Natural killer cell (primary cell): ENCODE measurements around the gene GRB10. TPM values are rescaled to one million over a fixed set of nuclear protein-coding genes. Genes with fewer than 3 reads are reported as not detected.

Source experiments
- ATAC-seq, 3 donors: fragments of 150-1000 bp in 2 of 3; fragments of 200-7000 bp in 1 of 3; cut with Tn5 transposase; 1 replicate in 1 of 3; 2 replicates in 2 of 3; pipeline ENCODE4 v1.10.0; 2021; ENCODE audit warnings: mild to moderate bottlenecking in 2 of 3, moderate library complexity in 2 of 3
- DNase-seq, 2 donors: peaks; one replicate each; pipeline versions ENCODE4 v3.0.0 to v3.0.0-alpha.2; 2013 to 2021; ENCODE audit warnings: mixed read lengths in 1 of 2
- H3K27ac ChIP-seq: one replicate; pipeline ENCODE4 v1.5.1; 2013; ENCODE audit warnings: mild to moderate bottlenecking, low read length
- H3K27me3 ChIP-seq: one replicate; pipeline ENCODE4 v1.6.1; 2013; ENCODE audit warnings: low read length; ENCODE audit not compliant: control insufficient read depth, insufficient read depth
- H3K36me3 ChIP-seq: one replicate; pipeline ENCODE4 v1.6.1; 2013; ENCODE audit warnings: low read length; ENCODE audit not compliant: control insufficient read depth, insufficient read depth
- H3K4me1 ChIP-seq: one replicate; pipeline ENCODE4 v1.6.1; 2013; ENCODE audit warnings: low read length; ENCODE audit not compliant: control insufficient read depth, insufficient read depth
- H3K4me3 ChIP-seq: one replicate; pipeline ENCODE4 v1.5.1; 2013; ENCODE audit warnings: low read length
- H3K9me3 ChIP-seq: one replicate; pipeline ENCODE4 v1.6.1; 2013; ENCODE audit warnings: low read length; ENCODE audit not compliant: control insufficient read depth, insufficient read depth
- H3K27ac Mint-ChIP-seq, 2 donors: one replicate each; pipeline ENCODE4 v1.8.0; 2022; ENCODE audit warnings: mild to moderate bottlenecking in 2 of 2, mixed read lengths in 2 of 2, moderate library complexity in 1 of 2
- H3K27me3 Mint-ChIP-seq, 2 donors: one replicate each; pipeline ENCODE4 v1.8.0; 2022; ENCODE audit warnings: low read depth in 2 of 2, mixed read lengths in 2 of 2
- H3K36me3 Mint-ChIP-seq: one replicate; pipeline ENCODE4 v1.8.0; 2022; ENCODE audit warnings: mixed read lengths
- H3K4me1 Mint-ChIP-seq, 2 donors: one replicate each; pipeline ENCODE4 v1.8.0; 2022; ENCODE audit warnings: mixed read lengths in 2 of 2
- H3K4me3 Mint-ChIP-seq: one replicate; pipeline ENCODE4 v1.8.0; 2022; ENCODE audit warnings: mild to moderate bottlenecking, moderate library complexity, mixed read lengths
- H3K9me3 Mint-ChIP-seq, 2 donors: one replicate each; pipeline ENCODE4 v1.8.0; 2022; ENCODE audit warnings: mixed read lengths in 2 of 2
- WGBS: methylation state at CpG from one replicate; pipeline ENCODE4 v1.1.7; 2013; ENCODE audit warnings: missing lambda C conversion rate; ENCODE audit not compliant: insufficient coverage; 5-methylcytosine and 5-hydroxymethylcytosine counted together
- intact Hi-C: fragments of 100-400 bp; cut with micrococcal nuclease; formaldehyde crosslinking; loops from one replicate; pipeline ENCODE4 v1.14.2; 2022
- total RNA-seq, 4 donors: library from RNA; stranded (reverse); fragments of 120-200 nt in 1 of 4; gene quantifications; one replicate each; pipeline versions ENCODE4 v1.2.3 to v1.2.4, GENCODE V29; 2013 to 2022
- TF ChIP-seq, protein P1 (sequence below): fragments of 200-600 bp; IDR thresholded peaks from one replicate; pipeline ENCODE4 v1.8.0; 2022; ENCODE audit warnings: antibody characterized with exemption

Gene GRB10
- total RNA-seq, 3 donors from 2014 or later (not counting 1 experiment from before 2014, with no cell fraction given), result 0.16 to 24.4 (median 1.4) TPM

GRCh38 chr7:50723173-50723572 is 59.5 kb downstream of the GRB10 start:
- Histone ChIP-seq H3K27me3 (no peaks in the 10 kb centered on the region), H3K4me1 (no peaks in the 10 kb centered on the region), H3K36me3 (no peaks in the 10 kb centered on the region), H3K27ac (no peak overlapping the region), H3K4me3 (no peak overlapping the region), H3K9me3 (no peaks in the 10 kb centered on the region)
- Mint-ChIP-seq H3K27me3 (peaks cover 0 to 2% of the 10 kb centered on the region in 2 donors), H3K4me1 (peaks cover 0 to 5% of the 10 kb centered on the region in 2 donors), H3K36me3 (no peaks in the 10 kb centered on the region), H3K4me3 (no peak overlapping the region), H3K9me3 (no peaks in the 10 kb centered on the region), H3K27ac (no peak overlapping the region)
- 83% methylated on average over 4 of the region's 4 CpGs for WGBS
- DNase-seq, result no peak
- ATAC-seq, result no peak
- TF ChIP-seq, protein P1, sequence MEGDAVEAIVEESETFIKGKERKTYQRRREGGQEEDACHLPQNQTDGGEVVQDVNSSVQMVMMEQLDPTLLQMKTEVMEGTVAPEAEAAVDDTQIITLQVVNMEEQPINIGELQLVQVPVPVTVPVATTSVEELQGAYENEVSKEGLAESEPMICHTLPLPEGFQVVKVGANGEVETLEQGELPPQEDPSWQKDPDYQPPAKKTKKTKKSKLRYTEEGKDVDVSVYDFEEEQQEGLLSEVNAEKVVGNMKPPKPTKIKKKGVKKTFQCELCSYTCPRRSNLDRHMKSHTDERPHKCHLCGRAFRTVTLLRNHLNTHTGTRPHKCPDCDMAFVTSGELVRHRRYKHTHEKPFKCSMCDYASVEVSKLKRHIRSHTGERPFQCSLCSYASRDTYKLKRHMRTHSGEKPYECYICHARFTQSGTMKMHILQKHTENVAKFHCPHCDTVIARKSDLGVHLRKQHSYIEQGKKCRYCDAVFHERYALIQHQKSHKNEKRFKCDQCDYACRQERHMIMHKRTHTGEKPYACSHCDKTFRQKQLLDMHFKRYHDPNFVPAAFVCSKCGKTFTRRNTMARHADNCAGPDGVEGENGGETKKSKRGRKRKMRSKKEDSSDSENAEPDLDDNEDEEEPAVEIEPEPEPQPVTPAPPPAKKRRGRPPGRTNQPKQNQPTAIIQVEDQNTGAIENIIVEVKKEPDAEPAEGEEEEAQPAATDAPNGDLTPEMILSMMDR, result no peak
- intact Hi-C loops, result no loop called here

DNA sequence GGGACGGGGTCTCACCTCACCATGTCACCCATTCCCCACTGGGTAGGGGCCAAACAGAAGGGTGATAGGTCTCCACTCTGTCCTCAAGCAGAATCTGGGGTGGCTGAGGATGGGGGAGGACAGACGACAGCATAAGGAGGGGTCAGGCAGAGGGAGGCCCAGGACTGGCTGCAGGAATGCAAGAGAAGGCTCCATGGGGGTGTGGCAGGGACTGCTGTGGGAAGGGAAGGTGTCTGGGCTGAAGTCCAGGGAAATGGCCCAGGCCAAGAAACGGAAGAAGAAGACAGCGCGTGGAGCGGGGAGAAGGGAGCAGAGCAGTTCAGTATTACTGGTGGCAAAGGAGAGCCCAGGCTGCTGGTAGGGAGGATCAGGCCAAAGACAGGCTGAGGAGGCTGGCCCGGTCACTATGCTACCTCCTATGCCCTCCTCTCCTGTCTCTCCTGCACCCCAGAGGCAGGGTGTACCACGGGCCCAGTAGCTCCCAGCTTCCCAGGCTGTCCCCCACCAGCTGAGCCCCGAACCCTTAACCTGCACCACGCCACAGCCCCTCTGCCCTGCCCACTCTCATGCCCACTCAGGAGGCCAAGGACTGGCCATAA is 60.9 kb downstream of the GRB10 start:
- Mint-ChIP-seq H3K4me1 (peaks cover 0 to 5% of the 10 kb centered on the region in 2 donors), H3K27ac (no peak overlapping the region)
- intact Hi-C loops, result no loop called here

GRCh38 chr7:50721160-50721559 is 61.5 kb downstream of the GRB10 start:
- intact Hi-C loops, result no loop called here
- Histone ChIP-seq H3K4me1 (no peaks in the 10 kb centered on the region), H3K36me3 (no peaks in the 10 kb centered on the region), H3K27ac (no peak overlapping the region), H3K9me3 (no peaks in the 10 kb centered on the region), H3K27me3 (no peaks in the 10 kb centered on the region), H3K4me3 (no peak overlapping the region)
- Mint-ChIP-seq H3K9me3 (no peaks in the 10 kb centered on the region), H3K36me3 (no peaks in the 10 kb centered on the region), H3K4me3 (no peak overlapping the region), H3K27ac (no peak overlapping the region), H3K27me3 (no peaks in the 10 kb centered on the region), H3K4me1 (peaks cover 0 to 5% of the 10 kb centered on the region in 2 donors)
- DNase-seq, result no peak
- no peak for ATAC-seq
- 94% methylated on average over 10 of the region's 10 CpGs for WGBS
- TF ChIP-seq, protein P1, result no peak

More for the DNA sequence above, 60.9 kb downstream of the GRB10 start:
- Mint-ChIP-seq H3K36me3 (no peaks in the 10 kb centered on the region), H3K9me3 (no peaks in the 10 kb centered on the region), H3K27me3 (no peaks in the 10 kb centered on the region), H3K4me3 (no peak overlapping the region)
- H3K27me3 ChIP-seq, result no peaks in the 10 kb centered on the region
- no peak overlapping the region for H3K4me3 ChIP-seq
- no peak overlapping the region for H3K27ac ChIP-seq
- H3K9me3 ChIP-seq, result no peaks in the 10 kb centered on the region
- H3K36me3 ChIP-seq, result no peaks in the 10 kb centered on the region
- TF ChIP-seq, protein P1, result no peak
- ATAC-seq (no peak), DNase-seq (no peak)
- H3K4me1 ChIP-seq, result no peaks in the 10 kb centered on the region
- 88% methylated on average over 10 of the region's 10 CpGs for WGBS

DNA sequence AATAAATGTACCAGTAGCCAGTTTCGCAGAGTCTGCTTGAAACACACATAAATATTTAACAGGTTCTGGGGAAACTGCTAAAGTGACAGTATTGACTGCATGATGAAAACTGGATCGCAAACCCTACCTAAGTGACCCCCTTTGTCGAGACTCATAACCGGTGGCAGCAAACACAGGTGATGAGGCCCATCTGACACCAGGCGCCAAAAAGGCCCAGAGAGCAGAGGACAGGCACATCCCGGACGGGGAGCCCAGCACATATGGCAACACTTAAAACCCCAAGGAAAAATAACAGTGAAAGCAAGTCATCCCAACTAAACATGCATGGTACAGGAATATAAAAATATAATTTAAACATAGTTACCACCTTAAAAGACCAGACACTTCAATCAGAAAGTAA is 62.4 kb downstream of the GRB10 start:
- H3K27me3 ChIP-seq, result no peaks in the 10 kb centered on the region
- Mint-ChIP-seq H3K27me3 (peaks cover 0 to 2% of the 10 kb centered on the region in 2 donors), H3K4me3 (no peak overlapping the region), H3K27ac (no peak overlapping the region), H3K36me3 (no peaks in the 10 kb centered on the region), H3K4me1 (peaks cover 0 to 5% of the 10 kb centered on the region in 2 donors), H3K9me3 (no peaks in the 10 kb centered on the region)
- H3K9me3 ChIP-seq, result no peaks in the 10 kb centered on the region
- H3K36me3 ChIP-seq, result no peaks in the 10 kb centered on the region
- intact Hi-C loops, result no loop called here
- ATAC-seq (no peak), DNase-seq (no peak)
- TF ChIP-seq, protein P1, result no peak
- H3K4me1 ChIP-seq, result no peaks in the 10 kb centered on the region
- H3K27ac ChIP-seq, result no peak overlapping the region
- H3K4me3 ChIP-seq, result no peak overlapping the region
- 92% methylated on average over 7 of the region's 7 CpGs for WGBS
